T-helper 1 cell treated with Interleukin-12 subunit alpha and Interleukin-12 subunit beta and Interleukin-4 antibody, amounts not matched to agents 30 μg/mL and 1 μg/mL, for 36 hours (primary cell): ENCODE measurements around the gene PDSS2.

Source experiments
- H3K27ac Mint-ChIP-seq: one replicate; pipeline ENCODE4 v1.8.0; 2021; ENCODE audit warnings: mild to moderate bottlenecking, mixed read lengths
- H3K27me3 Mint-ChIP-seq: one replicate; pipeline ENCODE4 v1.8.0; 2021; ENCODE audit warnings: low read depth, mixed read lengths
- H3K36me3 Mint-ChIP-seq: one replicate; pipeline ENCODE4 v1.8.0; 2021; ENCODE audit warnings: low read depth, mixed read lengths
- H3K4me1 Mint-ChIP-seq: one replicate; pipeline ENCODE4 v1.8.0; 2021; ENCODE audit warnings: low read depth, mixed read lengths
- H3K4me3 Mint-ChIP-seq: one replicate; pipeline ENCODE4 v1.8.0; 2021; ENCODE audit warnings: mild to moderate bottlenecking, moderate library complexity, mixed read lengths
- H3K9me3 Mint-ChIP-seq: one replicate; pipeline ENCODE4 v1.8.0; 2021; ENCODE audit warnings: mixed read lengths

Gene PDSS2

GRCh38 chr6:107344981-107345380 is 114.4 kb downstream of the PDSS2 start:
- no peak overlapping the region for H3K27ac Mint-ChIP-seq
- no peaks in the 10 kb centered on the region for H3K4me1 Mint-ChIP-seq
- H3K4me3 Mint-ChIP-seq, result no peak overlapping the region
- no peaks in the 10 kb centered on the region for H3K27me3 Mint-ChIP-seq
- H3K36me3 Mint-ChIP-seq, result peaks cover 1% of the 10 kb centered on the region
- H3K9me3 Mint-ChIP-seq, result no peaks in the 10 kb centered on the region

DNA sequence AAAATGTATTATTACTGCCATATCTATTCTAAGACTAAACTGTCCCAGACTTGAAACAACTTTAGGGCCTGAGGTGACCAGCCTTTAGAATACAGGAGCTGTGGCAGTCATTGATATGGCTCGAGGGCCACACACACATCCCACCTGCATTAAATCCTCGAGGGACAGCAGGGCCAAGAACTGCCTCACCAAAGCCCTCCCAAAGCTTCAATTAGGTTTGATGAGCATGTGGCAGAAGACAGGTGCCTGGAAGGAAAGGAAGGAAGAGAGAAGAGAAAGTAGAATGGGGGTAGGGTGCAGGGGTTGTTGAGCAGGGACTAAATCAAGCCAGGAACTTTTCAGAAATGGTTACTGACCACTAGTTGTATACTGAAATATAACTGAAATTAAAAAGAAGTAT is 115.0 kb downstream of the PDSS2 start:
- Mint-ChIP-seq H3K9me3 (no peaks in the 10 kb centered on the region), H3K27me3 (no peaks in the 10 kb centered on the region), H3K4me3 (no peak overlapping the region), H3K4me1 (no peaks in the 10 kb centered on the region), H3K27ac (no peak overlapping the region), H3K36me3 (peaks cover 1% of the 10 kb centered on the region)

DNA sequence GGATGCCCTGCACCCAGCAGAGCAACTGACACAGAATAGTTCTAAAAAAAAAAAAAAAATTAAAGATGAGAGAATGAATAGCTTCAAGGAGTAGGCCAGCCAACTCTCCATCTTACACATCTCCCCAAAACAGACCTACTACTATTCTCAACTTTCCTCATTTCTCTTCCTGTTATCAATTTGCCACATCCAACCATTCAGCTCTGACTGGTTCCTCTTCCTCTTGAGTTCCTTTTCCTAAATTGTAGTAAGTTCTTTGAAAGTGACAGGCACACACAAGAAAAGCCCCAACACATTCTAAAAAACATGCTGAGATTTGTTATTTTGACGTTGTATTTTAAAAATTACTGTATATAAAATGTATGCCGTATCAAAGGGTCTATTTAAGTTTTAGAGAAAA is 117.2 kb downstream of the PDSS2 start:
- Mint-ChIP-seq H3K27ac (no peak overlapping the region), H3K27me3 (no peaks in the 10 kb centered on the region), H3K4me1 (no peaks in the 10 kb centered on the region), H3K9me3 (no peaks in the 10 kb centered on the region), H3K36me3 (peaks cover 1% of the 10 kb centered on the region), H3K4me3 (no peak overlapping the region)

DNA sequence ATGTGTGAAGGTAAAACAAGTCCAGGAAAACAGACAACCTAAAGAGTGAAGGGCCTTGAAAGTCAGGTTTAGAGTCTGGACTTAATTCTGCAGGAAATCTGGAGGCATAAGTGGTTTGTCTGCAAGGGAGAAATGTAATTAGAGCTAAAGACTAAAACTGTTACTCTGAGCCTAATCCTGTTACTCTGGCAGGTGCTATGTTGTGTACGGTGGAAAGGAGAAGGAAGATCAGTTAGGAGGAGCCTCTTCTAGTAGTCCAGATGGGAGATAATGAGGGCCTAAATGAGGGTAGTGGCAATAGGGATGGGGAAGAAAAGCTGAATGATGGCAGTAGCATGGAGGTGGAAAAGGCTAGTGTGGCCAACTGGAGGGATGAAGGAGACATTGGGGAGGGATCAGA is 118.5 kb downstream of the PDSS2 start:
- no peaks in the 10 kb centered on the region for H3K9me3 Mint-ChIP-seq
- no peaks in the 10 kb centered on the region for H3K27me3 Mint-ChIP-seq
- peaks cover 1% of the 10 kb centered on the region for H3K36me3 Mint-ChIP-seq
- no peaks in the 10 kb centered on the region for H3K4me1 Mint-ChIP-seq
- no peak overlapping the region for H3K27ac Mint-ChIP-seq
- H3K4me3 Mint-ChIP-seq, result no peak overlapping the region

DNA sequence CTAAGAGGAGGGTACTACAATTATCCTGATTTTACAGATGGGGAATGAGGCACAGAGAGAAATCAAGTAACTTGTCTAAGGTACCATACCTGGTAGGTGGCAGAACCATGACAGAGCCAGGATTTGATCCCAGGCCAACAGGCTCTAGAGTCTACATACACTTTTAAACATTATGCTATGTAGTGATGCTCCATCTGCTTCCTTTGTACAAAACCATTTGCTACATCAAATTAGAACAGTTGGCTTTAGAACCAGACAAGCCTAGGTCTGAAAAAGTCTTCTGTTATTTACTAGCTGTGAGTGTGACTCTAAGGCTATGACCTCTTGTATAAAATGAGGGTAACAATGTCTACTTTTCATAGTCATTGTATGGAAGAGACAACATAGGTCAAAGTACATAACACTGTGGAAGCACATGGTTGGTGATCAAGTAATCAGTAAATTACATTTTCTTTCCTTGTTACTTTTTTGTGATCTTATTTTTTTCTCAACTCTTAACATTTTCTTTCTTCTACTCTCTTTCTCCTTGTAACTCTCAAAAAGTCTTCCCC is 122.1 kb downstream of the PDSS2 start:
- H3K27me3 Mint-ChIP-seq, result no peaks in the 10 kb centered on the region
- no peak overlapping the region for H3K4me3 Mint-ChIP-seq
- H3K27ac Mint-ChIP-seq, result no peak overlapping the region

DNA sequence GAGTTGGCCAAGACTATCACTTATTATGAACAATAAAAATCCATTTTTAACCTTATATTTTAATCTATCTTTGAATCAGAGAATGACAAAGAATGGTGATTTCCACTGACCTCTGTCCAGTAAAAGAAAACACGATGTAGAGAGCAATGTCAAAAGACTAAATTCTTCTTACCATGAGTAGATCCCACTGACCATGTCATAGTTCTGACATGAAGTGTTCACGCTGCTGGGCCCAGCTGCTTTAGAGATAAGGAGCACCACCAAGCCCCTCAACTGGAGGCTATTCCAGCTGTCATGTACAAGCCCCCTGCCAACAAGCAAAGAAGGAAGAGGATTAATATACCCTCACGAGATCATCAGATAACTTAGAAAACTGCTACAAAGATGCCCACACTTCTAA is 125.3 kb downstream of the PDSS2 start:
- Mint-ChIP-seq H3K4me3 (no peak overlapping the region), H3K36me3 (peaks cover 13% of the 10 kb centered on the region), H3K4me1 (peaks cover 13% of the 10 kb centered on the region), H3K27ac (no peak overlapping the region), H3K27me3 (no peaks in the 10 kb centered on the region), H3K9me3 (no peaks in the 10 kb centered on the region)

More for the DNA sequence above, 122.1 kb downstream of the PDSS2 start:
- Mint-ChIP-seq H3K9me3 (no peaks in the 10 kb centered on the region), H3K36me3 (peaks cover 7% of the 10 kb centered on the region), H3K4me1 (no peaks in the 10 kb centered on the region)

DNA sequence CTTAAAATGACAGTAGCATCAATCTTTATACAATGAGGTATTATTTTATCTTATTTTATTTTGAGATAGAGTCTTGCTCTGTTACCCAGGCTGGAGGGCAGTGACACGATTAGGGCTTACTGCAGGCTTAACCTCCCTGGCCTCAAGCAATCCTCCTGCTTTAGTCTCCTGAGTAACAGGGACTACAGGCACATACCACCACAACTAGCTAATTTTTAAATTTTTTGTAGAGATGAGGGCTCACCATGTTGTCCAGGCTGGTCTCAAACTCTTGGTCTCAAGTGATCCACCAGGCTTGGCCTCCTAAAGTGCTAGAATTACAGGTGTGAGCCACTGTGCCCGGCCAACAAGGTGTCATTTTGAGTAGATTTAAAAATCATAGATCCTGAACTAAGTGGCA is 125.9 kb downstream of the PDSS2 start:
- H3K9me3 Mint-ChIP-seq, result no peaks in the 10 kb centered on the region
- H3K4me1 Mint-ChIP-seq, result peaks cover 13% of the 10 kb centered on the region
- H3K36me3 Mint-ChIP-seq, result peaks cover 13% of the 10 kb centered on the region
- H3K27me3 Mint-ChIP-seq, result no peaks in the 10 kb centered on the region
- H3K4me3 Mint-ChIP-seq, result no peak overlapping the region
- H3K27ac Mint-ChIP-seq, result no peak overlapping the region

DNA sequence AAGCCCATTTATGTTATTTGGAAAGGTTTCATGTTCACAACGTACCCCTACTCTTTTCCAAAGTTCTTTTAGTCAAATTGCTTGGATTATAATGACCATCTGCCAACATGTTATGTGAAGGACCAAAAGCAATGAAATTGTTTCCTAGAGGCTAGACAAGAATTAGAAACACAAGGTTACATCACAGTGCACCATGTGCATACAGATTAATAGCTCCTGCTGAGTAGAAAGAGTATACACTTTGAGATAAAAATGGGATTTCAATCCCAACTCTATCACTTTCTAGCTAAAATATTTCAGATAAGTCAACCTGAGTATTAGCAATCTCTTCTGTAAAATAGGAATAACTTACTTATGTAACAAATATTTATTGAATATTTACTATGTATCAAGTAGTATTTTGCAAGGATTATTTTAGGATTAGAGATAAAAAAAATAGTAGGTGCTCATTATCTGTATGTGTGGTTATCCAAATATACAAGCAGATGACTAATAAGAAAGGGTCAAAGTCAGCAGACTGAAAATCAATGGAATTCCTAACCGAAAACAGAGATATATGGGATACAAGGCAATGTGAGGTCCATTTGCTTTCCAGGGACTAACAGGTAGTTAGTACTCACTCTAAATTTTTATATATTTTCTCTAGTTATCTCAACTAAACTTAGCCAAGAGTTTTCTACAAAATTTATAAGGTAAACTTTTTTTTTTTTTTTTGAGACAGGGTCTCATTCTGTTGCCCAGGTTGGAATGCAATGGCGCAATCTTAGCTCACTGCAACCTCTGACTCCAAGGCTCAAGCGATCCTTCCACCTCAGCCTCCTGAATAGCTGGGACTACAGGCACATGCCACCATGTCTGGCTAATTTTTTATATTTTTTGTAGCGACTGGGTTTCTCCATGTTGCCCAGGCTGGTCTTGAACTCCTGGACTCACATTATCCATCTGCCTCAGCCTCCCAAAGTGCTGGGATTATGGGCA is 127.7 kb downstream of the PDSS2 start:
- Mint-ChIP-seq H3K27ac (no peak overlapping the region), H3K4me1 (peaks cover 13% of the 10 kb centered on the region), H3K27me3 (no peaks in the 10 kb centered on the region), H3K4me3 (no peak overlapping the region), H3K9me3 (no peaks in the 10 kb centered on the region), H3K36me3 (peaks cover 13% of the 10 kb centered on the region)

- Mint-ChIP-seq H3K36me3 (peaks cover 13% of the 10 kb centered on the region), H3K9me3 (no peaks in the 10 kb centered on the region), H3K4me3 (no peak overlapping the region), H3K27me3 (no peaks in the 10 kb centered on the region), H3K4me1 (peaks cover 13% of the 10 kb centered on the region), H3K27ac (peak overlapping the region; percentile 9)
Observed at GRCh38 chr6:107330168-107330567, 129.2 kb downstream of the PDSS2 start.

GRCh38 chr6:107329063-107329860 is 130.1 kb downstream of the PDSS2 start:
- Mint-ChIP-seq H3K36me3 (peaks cover 11% of the 10 kb centered on the region), H3K9me3 (no peaks in the 10 kb centered on the region), H3K27ac (no peak overlapping the region), H3K4me1 (peaks cover 13% of the 10 kb centered on the region), H3K27me3 (no peaks in the 10 kb centered on the region), H3K4me3 (no peak overlapping the region)

- Mint-ChIP-seq H3K27me3 (no peaks in the 10 kb centered on the region), H3K4me1 (peaks cover 16% of the 10 kb centered on the region), H3K4me3 (no peak overlapping the region), H3K9me3 (no peaks in the 10 kb centered on the region), H3K36me3 (peaks cover 7% of the 10 kb centered on the region), H3K27ac (no peak overlapping the region)
Observed at GRCh38 chr6:107328081-107328480, 131.3 kb downstream of the PDSS2 start.

DNA sequence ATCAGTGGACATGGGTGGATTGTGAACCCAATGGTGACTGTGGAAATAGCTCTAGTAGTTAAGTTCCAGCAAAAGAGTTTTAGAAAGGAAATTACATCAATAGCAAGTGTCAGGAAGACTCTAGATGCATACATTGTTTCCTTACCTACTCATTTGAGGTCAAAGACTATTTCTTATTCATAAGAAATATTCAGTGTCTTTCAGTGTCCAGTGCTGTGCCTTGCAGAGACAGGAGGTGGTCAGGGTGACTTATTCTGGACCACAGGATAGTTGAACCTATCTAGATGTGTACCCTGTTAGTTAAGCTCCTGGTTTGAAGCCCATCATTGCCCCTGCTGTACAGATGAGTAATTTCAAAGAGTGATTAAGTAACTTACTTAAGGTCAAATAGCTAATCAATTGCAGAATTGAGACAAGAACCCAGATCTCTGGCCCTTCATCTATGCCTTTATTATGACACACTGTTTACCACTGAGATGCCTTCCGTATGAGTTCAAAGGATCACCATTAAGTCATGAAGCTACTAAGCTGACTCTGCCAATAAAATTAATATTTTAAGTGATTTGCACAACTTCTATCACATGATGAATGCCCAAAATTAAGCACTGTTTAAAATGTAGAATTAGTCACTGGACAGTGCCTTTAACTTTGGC is 136.1 kb downstream of the PDSS2 start:
- Mint-ChIP-seq H3K36me3 (no peaks in the 10 kb centered on the region), H3K9me3 (no peaks in the 10 kb centered on the region), H3K4me3 (no peak overlapping the region), H3K27ac (no peak overlapping the region), H3K4me1 (peaks cover 11% of the 10 kb centered on the region), H3K27me3 (no peaks in the 10 kb centered on the region)

- H3K27ac Mint-ChIP-seq, result no peak overlapping the region
- no peaks in the 10 kb centered on the region for H3K36me3 Mint-ChIP-seq
- no peak overlapping the region for H3K4me3 Mint-ChIP-seq
- no peaks in the 10 kb centered on the region for H3K27me3 Mint-ChIP-seq
- no peaks in the 10 kb centered on the region for H3K9me3 Mint-ChIP-seq
- H3K4me1 Mint-ChIP-seq, result peaks cover 11% of the 10 kb centered on the region
Observed at GRCh38 chr6:107321793-107322192, 137.6 kb downstream of the PDSS2 start.

DNA sequence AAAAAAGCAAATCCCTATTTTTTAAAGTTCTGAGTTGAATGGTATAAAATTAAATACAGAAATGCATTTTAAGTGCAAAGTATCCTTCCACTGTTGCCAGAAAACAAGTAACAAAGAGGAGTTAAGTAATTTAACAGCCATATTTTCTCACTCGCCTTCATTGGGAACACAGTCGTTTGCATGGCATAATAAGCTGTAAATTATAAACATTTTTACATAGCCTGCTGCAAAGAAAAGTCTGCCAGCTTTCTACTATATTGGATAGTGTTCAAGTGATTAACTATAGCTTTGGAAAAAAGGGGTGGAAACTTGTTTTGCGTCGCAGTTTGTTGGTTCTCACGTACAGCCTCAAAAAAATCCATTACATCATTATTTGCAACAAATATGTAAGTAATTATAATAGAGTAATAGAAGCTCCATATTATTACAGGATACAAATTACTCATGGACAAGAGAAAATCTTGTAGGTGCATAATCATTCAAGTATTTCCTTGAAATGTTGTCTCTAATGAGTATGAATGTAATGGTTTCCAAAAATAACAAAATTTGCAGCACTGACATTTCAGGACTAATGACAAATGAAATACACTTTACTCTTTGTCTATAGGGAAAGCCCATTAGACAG is 139.3 kb downstream of the PDSS2 start:
- Mint-ChIP-seq H3K4me3 (no peak overlapping the region), H3K36me3 (no peaks in the 10 kb centered on the region), H3K4me1 (peaks cover 11% of the 10 kb centered on the region), H3K9me3 (no peaks in the 10 kb centered on the region), H3K27me3 (no peaks in the 10 kb centered on the region), H3K27ac (no peak overlapping the region)
